Cerebellar cortex (tissue), 1 donor: ENCODE measurements around the gene GPX3.
A peak's percentile ranks its signal among the peaks of the same experiment; 100 is the strongest.

Experiments
- DNase-seq: peaks from one replicate; pipeline ENCODE4 v3.0.0-alpha.2; 2015; ENCODE audit warnings: low spot score

GPX3 gene, protein sequence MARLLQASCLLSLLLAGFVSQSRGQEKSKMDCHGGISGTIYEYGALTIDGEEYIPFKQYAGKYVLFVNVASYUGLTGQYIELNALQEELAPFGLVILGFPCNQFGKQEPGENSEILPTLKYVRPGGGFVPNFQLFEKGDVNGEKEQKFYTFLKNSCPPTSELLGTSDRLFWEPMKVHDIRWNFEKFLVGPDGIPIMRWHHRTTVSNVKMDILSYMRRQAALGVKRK

DNA sequence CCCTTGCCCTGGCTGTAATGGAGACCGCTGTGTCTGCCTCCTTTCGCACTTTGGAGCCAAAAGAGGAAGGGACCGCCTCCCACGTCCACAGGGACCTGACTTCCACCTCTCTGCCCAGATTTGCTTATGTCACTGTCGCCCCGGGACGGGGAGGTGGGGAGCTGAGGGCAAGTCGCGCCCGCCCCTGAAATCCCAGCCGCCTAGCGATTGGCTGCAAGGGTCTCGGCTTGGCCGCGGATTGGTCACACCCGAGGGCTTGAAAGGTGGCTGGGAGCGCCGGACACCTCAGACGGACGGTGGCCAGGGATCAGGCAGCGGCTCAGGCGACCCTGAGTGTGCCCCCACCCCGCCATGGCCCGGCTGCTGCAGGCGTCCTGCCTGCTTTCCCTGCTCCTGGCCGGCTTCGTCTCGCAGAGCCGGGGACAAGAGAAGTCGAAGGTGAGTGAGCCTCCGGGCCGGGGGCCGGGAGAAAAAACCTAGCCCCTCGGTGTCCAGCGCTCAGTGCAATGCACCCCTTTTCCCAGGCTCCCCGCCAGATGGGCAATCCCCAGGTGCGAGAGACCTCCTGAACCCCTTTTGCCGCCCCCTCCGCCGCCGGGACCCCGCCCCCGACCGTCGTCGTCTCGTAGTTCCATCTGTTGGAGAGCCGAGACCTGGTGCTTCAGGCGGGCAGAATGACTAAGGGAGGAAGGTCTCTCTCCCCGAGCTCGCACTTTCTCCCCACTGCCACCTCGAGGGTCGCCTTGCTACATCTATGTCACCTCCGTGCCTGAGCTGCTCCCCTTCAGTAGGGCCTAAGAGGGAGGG is at the start of gene GPX3:
GPX3 (plus strand) TSS at position 288 of the 807 bp plus-strand sequence; CDS start at position 352, 64 bp downstream.
- peak; percentile 92 for DNase-seq

DNA sequence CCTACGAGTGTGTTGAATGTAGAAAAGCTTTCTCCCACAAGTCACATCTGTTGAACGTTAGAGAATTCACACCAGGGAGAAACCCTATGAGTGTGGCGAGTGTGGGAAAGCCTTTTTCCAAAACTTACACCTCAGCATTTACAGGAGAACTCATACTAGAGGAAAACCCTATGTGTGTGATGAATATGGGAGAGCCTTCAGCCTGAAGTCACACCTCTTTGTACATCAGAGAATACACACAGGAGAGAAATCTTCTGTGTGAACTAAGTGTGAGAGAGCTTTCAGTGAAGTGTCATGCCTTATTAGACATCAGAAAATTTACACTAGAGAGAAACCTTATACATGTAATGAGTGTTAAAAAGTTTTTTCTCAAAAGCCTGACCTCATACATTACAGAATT is 41.8 kb upstream of the GPX3 start:
- no peak for DNase-seq

DNA sequence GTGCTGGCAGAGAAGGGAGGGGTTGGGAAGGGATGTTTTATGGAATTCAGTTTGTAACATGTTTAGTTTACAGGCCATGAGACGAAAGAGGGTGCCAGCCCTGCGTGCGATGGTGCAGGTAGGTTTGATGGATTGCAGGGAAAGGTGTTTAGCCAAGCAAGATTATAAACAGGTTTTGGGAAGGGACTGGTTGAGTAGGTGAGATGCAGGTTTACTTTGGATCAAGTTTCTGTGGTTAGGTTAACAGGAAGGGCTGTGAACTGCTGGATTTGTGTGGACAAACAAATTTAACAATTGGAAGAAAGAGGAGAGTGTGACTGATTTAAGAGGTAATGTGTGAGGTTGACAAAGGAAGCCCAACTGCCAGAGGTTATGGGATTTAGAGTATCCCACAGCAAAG is 32.6 kb upstream of the GPX3 start:
- DNase-seq: no peak

DNA sequence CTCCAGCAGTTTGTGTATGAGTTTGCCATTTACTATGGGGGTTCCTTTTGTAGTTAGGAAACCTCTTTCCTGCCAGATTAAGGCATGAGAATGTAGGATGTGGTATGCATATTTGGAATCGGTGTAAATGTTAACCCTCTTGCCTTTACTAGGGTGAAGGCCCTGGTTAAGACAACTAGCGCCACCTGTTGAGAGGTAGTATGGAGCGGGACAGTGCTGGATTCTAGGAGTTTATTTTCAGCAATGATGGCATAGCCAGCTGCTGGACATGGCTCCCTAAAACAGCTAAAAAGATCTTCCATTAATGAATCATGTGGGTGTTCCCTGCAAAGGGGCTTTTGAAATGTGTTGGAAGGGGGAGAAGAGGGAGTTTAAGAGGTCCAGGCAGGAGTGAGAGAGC is 30.7 kb upstream of the GPX3 start:
- no peak for DNase-seq

DNA sequence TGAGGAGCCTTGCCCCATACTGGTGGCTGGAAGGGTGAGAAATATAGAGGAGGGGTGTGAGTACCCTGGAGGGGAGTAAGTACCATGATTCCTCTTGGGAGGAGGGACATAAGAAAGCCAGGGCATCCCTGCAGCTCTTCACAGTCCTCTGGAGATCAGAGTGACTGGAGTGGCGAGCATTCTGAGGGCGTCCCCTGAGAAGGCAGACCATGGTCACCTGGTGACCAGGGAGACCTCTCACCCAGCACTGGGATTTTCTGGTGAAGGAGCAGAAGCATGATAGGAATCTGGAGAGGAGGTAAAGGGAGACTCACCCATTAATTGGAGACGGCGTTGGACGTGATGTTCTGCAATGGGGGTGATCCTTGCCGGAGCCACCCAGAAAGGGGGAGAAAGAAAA is 27.7 kb upstream of the GPX3 start:
- DNase-seq: no peak

DNA sequence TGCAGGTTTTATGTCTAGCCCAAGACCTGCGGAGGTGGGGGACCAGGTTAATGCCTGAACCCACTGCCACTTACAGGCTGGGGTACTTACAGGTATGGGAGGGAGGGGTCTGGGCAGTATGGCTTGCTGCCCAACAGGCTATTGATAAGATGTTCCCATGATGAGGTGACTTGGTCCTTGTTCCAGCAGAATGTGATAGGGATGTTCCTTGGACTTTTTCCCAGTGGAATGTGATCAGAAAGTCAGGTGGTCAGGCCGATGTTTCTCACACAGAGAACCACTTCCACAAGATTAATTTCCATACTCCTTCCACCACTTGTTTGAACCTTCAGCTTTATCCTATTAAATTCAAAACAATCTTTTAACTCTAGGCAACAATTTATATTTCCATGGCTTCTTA is 27.0 kb upstream of the GPX3 start:
- no peak for DNase-seq

DNA sequence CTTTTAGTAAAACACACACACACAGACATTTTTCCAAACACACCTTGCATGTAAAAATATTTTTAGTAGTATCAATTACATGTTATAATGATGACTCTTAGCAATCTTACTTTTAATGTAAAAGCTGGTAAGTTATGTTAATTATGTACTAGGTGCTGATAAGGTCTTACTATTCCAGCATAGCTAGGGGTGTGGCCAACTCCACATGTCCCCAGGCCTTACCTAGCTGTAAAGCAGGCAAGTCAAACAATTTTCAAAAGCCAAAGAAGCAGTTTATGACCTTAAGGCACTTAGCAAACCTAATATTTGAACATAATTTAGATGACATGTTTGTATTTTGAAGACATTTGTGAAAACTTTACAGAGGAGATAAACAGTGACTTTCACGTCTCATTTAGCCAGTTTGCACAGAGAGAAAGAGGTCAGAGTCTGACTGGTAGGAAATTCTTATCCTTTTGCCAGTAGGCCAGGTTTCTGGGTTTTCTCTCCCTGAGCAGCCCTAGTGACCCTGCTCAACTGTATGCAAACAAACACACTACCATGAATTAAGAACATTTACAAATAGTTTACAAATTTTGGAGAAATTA is 26.5 kb upstream of the GPX3 start:
- DNase-seq: no peak

DNA sequence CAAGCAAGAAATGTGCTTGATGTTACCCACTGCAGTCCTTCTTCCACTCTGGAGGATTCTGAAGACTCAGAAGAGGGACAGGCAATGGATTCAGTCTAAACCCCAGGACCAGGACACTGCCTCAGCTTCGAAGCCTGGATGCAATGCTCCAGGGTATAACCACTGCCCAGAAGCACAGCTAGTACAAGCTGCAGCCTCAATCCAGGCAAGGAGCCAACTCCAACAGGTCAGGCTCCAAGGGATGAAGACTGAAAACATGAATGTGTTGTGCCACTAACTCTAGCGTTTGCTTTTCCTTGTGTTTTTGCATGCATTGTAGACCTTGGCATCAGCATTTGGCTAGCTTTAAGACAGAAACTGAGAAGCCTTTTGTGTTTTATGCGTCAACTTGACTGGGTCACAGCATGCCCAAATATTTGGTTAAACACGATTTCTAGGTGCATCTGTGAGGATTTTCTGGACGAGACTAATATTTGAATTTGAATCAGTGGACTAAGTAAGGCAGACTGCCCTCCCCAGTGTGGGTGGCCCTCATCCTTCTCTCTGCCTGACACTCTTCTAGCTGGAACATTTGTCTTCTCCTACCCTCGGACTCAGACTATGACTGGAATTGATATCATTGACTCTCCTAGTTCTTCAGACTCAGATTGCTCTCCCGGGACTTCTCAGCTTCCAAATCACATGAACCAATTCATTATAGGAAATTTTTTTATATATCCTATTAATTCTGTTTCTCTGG is 20.5 kb upstream of the GPX3 start:
- DNase-seq: peak; percentile 40

DNA sequence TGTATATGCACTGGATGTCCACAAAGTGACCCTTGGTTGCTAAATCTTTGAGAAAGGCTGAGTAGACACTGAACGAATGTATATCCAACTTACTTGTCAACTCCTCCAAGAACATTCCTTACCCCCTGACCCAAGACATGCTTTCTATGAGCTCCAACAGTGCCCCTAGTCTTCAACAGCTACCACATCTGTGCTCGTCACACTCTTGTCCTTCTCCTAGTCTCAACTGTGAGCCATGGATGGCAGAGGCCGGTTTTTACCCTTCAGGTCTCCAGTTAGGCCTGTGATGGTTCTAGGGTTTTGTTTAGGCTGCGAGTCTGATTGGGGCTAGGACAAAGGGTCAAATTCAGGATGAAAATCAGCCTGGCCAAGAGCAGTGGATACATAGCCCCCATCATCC is 19.0 kb upstream of the GPX3 start:
- DNase-seq: no peak

DNA sequence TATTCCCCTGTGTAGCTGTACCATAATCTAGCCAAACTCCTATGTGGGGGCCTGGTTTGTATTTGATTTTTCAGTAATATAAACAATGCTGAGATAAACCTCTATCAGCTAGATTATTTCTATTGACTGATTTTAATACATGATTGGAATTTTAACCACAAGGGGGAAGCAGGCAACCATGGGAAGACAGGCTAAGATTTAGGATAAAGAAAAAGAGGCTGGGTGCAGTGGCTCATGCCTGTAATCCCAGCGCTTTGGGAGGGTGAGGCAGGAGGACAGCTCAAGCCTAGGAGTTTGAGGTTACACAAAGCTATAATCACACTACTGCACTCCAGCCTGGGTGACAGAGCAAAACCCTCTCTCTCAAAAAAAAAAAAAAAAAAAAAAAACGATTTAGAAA is 18.1 kb upstream of the GPX3 start:
- peak; percentile 54 for DNase-seq

DNA sequence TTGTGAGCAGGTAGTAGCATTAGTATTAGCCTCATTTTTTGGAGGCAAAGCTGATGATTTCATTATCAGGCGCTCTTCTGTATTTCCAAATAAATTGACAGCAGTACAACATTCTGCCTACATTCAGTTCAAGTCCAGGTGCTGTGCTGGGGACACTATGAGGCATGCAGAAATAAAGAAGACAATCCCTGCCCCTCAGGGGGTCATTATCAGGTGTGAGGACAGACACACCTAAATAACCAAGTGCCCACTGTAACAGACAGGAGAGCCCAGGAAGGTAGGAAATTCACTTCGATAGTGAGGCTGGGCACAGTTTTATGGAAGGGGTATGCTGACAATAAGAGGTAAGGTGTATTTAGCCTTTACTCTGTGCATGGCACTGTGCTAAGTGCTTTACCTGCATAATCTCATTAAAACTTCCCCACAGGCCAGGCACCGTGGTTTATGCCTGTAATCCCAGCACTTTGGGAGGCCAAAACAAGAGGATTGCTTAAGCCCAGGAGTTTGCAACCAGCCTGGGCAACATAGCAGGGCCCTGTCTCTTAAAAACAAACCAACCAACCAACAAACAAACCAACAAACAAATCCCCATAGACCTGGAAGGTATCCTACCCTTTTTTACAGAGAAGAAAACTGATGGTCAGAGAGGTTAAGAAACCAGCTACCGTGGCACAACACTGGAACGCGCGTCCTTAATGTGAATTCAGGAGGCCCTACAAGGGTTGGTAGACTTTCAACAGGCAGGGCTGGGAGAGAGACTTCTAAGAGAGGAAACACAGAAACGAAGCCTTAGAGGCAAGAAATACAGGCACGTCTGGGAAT is 17.5 kb upstream of the GPX3 start:
- no peak for DNase-seq

DNA sequence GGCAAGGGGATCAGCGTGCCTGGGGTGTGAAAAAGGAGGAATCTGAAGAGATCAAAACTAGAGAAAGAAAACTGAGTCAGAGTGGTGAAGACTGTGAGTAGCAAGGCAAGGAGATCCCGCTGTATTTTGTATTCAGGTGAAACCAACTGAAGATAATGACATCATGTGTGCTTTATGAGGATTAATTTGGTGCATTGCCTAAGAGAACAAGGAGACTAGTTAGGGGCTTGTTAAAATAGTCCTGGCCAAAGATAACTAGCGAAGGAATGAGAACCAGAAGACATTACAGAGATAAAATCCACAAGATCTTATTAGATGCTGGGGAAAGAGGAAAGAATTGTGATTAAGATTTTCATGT is 16.9 kb upstream of the GPX3 start:
- no peak for DNase-seq

DNA sequence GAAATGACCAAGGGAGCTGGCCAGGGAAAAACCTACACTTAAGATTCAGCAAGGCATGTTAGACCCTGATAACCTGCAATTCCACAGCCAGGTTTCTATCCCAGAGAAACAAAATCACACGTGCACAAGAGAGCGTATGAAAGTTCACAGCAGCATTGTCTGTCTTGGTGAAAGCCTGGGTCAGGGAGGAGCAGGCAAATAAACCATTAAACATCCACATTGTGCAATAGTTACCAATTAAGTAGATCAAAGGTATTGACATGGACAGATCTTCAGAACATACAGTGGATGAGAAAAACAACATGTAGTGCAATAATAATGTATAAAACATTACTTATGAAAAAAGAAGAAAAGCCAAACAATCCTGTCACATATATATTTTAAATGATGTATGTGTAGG is 15.9 kb upstream of the GPX3 start:
- DNase-seq: no peak

DNA sequence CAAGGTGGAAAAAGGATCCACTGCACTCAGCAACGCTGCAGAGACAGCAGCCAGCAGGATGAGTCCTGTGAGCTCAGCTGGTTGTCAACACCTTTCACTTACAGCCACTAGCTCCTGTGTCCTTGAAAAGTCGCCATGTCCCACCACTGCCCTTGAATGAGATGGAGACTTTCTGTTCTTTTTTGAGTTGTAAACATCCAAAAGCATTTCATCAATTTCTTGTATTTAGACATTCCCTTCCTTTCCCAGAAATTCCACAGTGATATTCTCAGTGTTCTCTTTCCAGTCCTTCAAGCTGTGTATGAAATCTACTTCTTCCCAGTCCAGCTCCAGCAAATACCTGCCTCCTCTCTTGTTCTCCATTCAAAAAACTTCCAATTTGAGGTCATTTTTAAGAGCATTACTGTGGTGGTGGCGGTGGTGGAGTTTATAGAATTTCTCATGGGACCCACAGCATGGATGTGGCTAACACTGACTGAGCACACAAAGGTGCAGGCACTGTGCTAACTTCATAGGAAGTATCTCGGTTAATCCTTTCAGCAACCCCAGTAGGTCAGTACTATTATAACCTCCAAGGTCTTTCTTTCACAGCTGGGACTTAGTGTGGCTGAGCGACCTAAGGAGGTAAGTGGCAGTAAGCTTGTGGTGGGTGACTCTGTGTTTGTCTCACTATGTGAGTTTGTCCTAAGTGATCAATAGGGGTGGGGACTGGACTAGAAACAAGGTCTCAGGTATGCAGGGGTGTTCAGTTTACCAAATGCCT is 15.0 kb upstream of the GPX3 start:
- DNase-seq: no peak

DNA sequence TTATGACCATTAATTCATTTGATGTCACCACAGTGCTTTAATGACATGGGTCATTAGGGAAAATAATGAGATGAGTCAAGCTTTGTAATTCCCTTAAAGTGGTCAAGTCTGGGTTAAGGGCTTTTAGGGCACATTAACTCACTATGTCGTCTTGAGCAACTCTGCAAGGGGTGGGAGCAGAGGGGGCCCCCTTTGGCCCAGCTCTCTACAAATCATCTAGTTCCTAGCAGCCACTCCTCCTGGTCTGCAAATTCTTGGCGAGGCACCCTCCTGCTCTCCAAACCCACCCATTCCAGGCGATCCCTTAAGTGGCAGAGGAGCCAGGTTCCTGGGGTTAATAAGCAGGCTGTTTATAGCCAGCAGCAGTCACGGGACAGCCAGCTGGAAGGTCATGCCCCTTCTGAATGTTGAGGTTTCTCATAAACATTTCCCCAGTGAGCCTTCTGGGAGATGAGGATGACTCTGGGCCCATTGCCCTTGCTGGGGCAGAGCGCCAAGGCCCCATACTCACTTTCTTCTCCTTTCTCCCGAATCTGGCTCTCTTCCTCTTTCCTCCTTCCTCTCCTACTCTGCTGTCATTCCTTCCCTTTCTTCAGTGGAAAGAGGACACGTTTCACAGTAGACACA is 14.3 kb upstream of the GPX3 start:
- DNase-seq: no peak

DNA sequence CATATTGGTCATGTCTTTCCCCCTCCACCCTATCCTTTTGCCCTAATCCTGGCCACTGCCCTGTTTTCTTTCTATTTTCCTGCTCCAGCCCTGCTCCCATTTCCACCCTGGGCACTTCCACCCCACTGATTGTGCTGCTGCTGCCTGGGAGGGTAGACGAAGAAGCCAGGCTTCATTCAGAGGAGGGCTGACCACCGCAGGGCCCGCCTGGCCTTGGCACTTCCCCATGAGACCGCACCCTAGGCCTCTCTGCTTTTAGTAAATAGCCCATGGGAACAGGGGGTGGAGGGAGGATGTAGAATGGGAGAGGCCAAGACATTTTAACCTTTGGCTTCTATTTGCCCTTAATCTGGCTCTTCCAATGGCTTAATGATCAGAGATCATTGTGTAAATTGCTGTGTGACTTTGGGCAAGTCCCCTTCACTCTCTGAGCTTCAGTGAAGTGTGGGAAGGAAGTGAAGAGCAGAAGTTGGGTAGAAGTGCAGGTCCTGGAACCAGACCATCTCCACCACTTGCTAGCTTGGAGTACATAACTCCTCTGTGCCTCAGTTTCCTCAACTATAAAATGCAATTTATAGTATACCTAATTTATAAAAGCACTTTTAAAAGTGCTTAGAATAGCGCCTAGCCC is 13.6 kb upstream of the GPX3 start:
- DNase-seq: no peak

DNA sequence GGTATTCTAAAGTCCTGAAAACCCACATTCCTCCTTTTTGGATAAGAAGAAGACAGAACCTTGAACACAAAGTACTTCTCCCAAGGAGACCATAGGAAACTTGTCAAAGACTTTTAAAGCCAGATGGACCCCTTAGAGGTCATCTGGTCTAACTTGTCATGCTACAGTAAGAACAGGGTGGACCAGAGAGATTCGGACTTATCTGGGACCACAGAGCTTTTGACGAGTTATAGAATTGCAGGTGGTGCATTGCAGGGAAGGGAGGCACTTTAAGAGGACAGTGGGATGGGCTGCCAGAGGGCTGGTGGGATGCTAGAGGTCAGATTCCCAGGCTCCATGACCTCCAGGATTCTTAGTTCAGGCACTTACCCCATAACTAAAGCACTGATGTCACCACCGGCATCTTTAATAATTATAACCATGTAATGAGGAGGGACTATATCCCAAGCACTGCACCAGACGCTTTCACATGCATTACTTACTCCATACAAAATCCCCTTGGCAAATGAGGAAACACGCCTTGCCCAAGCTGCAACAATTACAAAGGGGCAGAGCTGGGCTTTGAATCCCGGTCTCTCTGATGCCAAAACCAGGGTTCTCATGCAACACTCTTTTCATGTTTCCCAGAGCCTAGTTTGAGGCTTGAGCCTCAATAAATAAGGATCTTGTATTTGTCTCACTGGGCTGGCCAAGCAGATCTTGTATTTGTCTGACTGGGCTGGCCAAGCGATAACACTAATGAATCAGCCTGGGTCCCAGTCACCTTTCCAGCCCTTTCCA is 12.8 kb upstream of the GPX3 start:
- no peak for DNase-seq

DNA sequence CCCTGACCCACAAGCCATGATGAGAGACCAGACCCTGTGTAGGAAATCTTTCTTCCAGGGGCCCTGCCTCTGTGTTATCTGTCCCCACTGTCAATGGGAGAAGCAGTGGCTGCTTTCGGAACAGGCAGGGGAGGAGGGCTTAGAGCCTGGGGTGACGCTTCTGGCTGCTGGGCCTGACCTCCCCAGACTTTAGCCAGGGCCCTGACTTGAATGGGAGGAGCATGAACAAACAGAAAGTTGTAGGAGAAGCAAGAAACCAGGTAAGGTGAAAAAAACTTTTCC is 12.2 kb upstream of the GPX3 start:
- DNase-seq: no peak

DNA sequence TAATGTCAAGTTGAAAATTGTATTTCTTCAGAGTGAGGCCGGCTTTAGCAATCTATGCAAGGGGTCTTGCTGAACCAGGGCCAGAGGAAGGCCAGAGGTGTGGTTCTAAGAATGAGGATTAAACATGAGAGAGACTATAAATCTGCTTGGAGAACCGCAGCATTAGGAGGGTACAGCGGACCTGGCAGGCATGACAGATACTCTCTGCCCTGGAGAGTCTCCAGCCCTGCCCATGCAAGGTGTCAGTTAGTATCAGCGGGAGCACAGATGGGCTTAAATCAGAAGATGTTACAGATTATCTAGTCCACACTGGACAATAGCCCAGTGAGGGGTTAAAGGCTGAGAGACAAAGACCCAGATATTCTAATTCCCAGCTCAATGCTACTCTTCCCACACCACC is 11.5 kb upstream of the GPX3 start:
- no peak for DNase-seq

DNA sequence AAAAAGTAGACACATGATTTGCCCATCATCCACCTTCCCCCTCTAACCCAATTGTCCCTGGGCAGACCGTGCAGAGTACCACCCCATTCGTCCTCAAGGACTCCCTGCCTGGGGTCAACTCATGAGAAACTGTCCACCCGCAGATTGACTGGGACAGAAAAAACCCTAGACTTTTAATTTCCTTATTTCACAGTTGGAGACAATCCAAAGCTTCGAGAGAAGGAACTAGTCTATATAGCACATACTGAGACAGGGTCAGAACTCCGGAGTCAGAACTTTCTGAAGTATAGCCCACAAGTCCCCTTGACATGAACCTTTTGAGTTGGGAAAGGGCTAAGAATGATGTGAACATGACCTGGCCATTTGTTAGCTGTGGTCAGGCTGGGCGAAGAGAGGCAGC is 7.5 kb upstream of the GPX3 start:
- no peak for DNase-seq
